Natural killer cell (primary cell): Measurements from ENCODE around the gene FEM1C. TPM values are rescaled to one million over a fixed set of nuclear protein-coding genes. Genes with fewer than 3 reads are reported as not detected.

Experiments
- ATAC-seq, 3 donors: fragments of 150-1000 bp in 2 of 3; fragments of 200-7000 bp in 1 of 3; cut with Tn5 transposase; 1 replicate in 1 of 3; 2 replicates in 2 of 3; pipeline ENCODE4 v1.10.0; 2021; ENCODE audit warnings: mild to moderate bottlenecking in 2 of 3, moderate library complexity in 2 of 3
- DNase-seq, 2 donors: peaks; one replicate each; pipeline versions ENCODE4 v3.0.0 to v3.0.0-alpha.2; 2013 to 2021; ENCODE audit warnings: mixed read lengths in 1 of 2
- H3K27ac ChIP-seq: one replicate; pipeline ENCODE4 v1.5.1; 2013; ENCODE audit warnings: mild to moderate bottlenecking, low read length
- H3K27me3 ChIP-seq: one replicate; pipeline ENCODE4 v1.6.1; 2013; ENCODE audit warnings: low read length; ENCODE audit not compliant: control insufficient read depth, insufficient read depth
- H3K36me3 ChIP-seq: one replicate; pipeline ENCODE4 v1.6.1; 2013; ENCODE audit warnings: low read length; ENCODE audit not compliant: control insufficient read depth, insufficient read depth
- H3K4me1 ChIP-seq: one replicate; pipeline ENCODE4 v1.6.1; 2013; ENCODE audit warnings: low read length; ENCODE audit not compliant: control insufficient read depth, insufficient read depth
- H3K4me3 ChIP-seq: one replicate; pipeline ENCODE4 v1.5.1; 2013; ENCODE audit warnings: low read length
- H3K9me3 ChIP-seq: one replicate; pipeline ENCODE4 v1.6.1; 2013; ENCODE audit warnings: low read length; ENCODE audit not compliant: control insufficient read depth, insufficient read depth
- H3K27ac Mint-ChIP-seq, 2 donors: one replicate each; pipeline ENCODE4 v1.8.0; 2022; ENCODE audit warnings: mild to moderate bottlenecking in 2 of 2, mixed read lengths in 2 of 2, moderate library complexity in 1 of 2
- H3K27me3 Mint-ChIP-seq, 2 donors: one replicate each; pipeline ENCODE4 v1.8.0; 2022; ENCODE audit warnings: low read depth in 2 of 2, mixed read lengths in 2 of 2
- H3K36me3 Mint-ChIP-seq: one replicate; pipeline ENCODE4 v1.8.0; 2022; ENCODE audit warnings: mixed read lengths
- H3K4me1 Mint-ChIP-seq, 2 donors: one replicate each; pipeline ENCODE4 v1.8.0; 2022; ENCODE audit warnings: mixed read lengths in 2 of 2
- H3K4me3 Mint-ChIP-seq: one replicate; pipeline ENCODE4 v1.8.0; 2022; ENCODE audit warnings: mild to moderate bottlenecking, moderate library complexity, mixed read lengths
- H3K9me3 Mint-ChIP-seq, 2 donors: one replicate each; pipeline ENCODE4 v1.8.0; 2022; ENCODE audit warnings: mixed read lengths in 2 of 2
- CTCF ChIP-seq: fragments of 200-600 bp; IDR thresholded peaks from one replicate; pipeline ENCODE4 v1.8.0; 2022; ENCODE audit warnings: antibody characterized with exemption
- WGBS: methylation state at CpG from one replicate; pipeline ENCODE4 v1.1.7; 2013; ENCODE audit warnings: missing lambda C conversion rate; ENCODE audit not compliant: insufficient coverage; 5-methylcytosine and 5-hydroxymethylcytosine counted together
- intact Hi-C: fragments of 100-400 bp; cut with micrococcal nuclease; formaldehyde crosslinking; loops from one replicate; pipeline ENCODE4 v1.14.2; 2022
- total RNA-seq, 4 donors: library from RNA; stranded (reverse); fragments of 120-200 nt in 1 of 4; gene quantifications; one replicate each; pipeline versions ENCODE4 v1.2.3 to v1.2.4, GENCODE V29; 2013 to 2022

FEM1C gene
- total RNA-seq, 3 donors from 2014 or later (not counting 1 experiment from before 2014, with no cell fraction given), result 33.8 to 48.6 (median 36.2) TPM

- no peak for TF ChIP-seq CTCF
Measured at GRCh38 chr5:115496936-115497576, 47.5 kb downstream of the FEM1C start.

GRCh38 chr5:115494570-115495289 lies 49.8 kb downstream of the FEM1C start:
- Mint-ChIP-seq H3K27me3 (peaks cover 22 to 53% of the 10 kb centered on the region in 2 donors), H3K9me3 (no peaks in the 10 kb centered on the region), H3K36me3 (no peaks in the 10 kb centered on the region), H3K4me1 (no peaks in the 10 kb centered on the region), H3K4me3 (no peak overlapping the region), H3K27ac (no peak overlapping the region)
- no peaks in the 10 kb centered on the region for H3K4me1 ChIP-seq
- 82% methylated on average over 6 of the region's 6 CpGs for WGBS
- intact Hi-C loops, result no loop called here
- H3K27me3 ChIP-seq, result peaks cover 3% of the 10 kb centered on the region
- H3K4me3 ChIP-seq, result no peak overlapping the region
- no peaks in the 10 kb centered on the region for H3K36me3 ChIP-seq
- ATAC-seq (no peak), DNase-seq (no peak)
- H3K9me3 ChIP-seq, result no peaks in the 10 kb centered on the region
- no peak for TF ChIP-seq CTCF
- no peak overlapping the region for H3K27ac ChIP-seq

More at GRCh38 chr5:115496936-115497576, 47.5 kb downstream of the FEM1C start:
- H3K27me3 ChIP-seq, result peaks cover 3% of the 10 kb centered on the region
- ATAC-seq (no peak), DNase-seq (no peak)
- H3K9me3 Mint-ChIP-seq, result no peaks in the 10 kb centered on the region
- 83% methylated on average over 4 of the region's 5 CpGs for WGBS
- no peak overlapping the region for H3K27ac ChIP-seq
- intact Hi-C loops, result no loop called here
- H3K4me3 ChIP-seq, result no peak overlapping the region
- no peaks in the 10 kb centered on the region for H3K4me1 Mint-ChIP-seq
- H3K4me3 Mint-ChIP-seq, result no peak overlapping the region
- peaks cover 27 to 55% of the 10 kb centered on the region in 2 donors for H3K27me3 Mint-ChIP-seq
- no peaks in the 10 kb centered on the region for H3K36me3 Mint-ChIP-seq
- H3K9me3 ChIP-seq, result no peaks in the 10 kb centered on the region
- no peak overlapping the region for H3K27ac Mint-ChIP-seq
- no peaks in the 10 kb centered on the region for H3K36me3 ChIP-seq
- H3K4me1 ChIP-seq, result no peaks in the 10 kb centered on the region

- H3K27me3 ChIP-seq, result peaks cover 3% of the 10 kb centered on the region
- no peak for TF ChIP-seq CTCF
- WGBS, result 91% methylated on average over 2 of the region's 2 CpGs
- H3K36me3 ChIP-seq, result no peaks in the 10 kb centered on the region
- H3K9me3 ChIP-seq, result no peaks in the 10 kb centered on the region
- peaks cover 13 to 44% of the 10 kb centered on the region in 2 donors for H3K27me3 Mint-ChIP-seq
- no peaks in the 10 kb centered on the region for H3K4me1 Mint-ChIP-seq
- H3K9me3 Mint-ChIP-seq, result no peaks in the 10 kb centered on the region
- H3K27ac Mint-ChIP-seq, result no peak overlapping the region
- no peak overlapping the region for H3K27ac ChIP-seq
- H3K36me3 Mint-ChIP-seq, result no peaks in the 10 kb centered on the region
- H3K4me1 ChIP-seq, result no peaks in the 10 kb centered on the region
- H3K4me3 ChIP-seq, result no peak overlapping the region
- intact Hi-C loops, result no loop called here
- DNase-seq, result no peak
- no peak for ATAC-seq
- no peak overlapping the region for H3K4me3 Mint-ChIP-seq
Measured at GRCh38 chr5:115490596-115490995, 54.0 kb downstream of the FEM1C start.
